NCI-H146 (cell line): ENCODE data around the gene DDAH2.
A peak's percentile ranks its signal among the peaks of the same experiment; 100 is the strongest.
"Not testable (repeated sequence)": the region's sequence is repeated elsewhere in the genome, so short reads cannot be mapped to it uniquely, and the experiment has no call there.

Experiments used
- DNase-seq: peaks from one replicate; lab custom pipeline; 2025; lab: John Stamatoyannopoulos, UW

Gene DDAH2

GRCh38 chr6:31713465-31713864 is 15.6 kb downstream of the DDAH2 start:
- DNase-seq = no peak

DNA sequence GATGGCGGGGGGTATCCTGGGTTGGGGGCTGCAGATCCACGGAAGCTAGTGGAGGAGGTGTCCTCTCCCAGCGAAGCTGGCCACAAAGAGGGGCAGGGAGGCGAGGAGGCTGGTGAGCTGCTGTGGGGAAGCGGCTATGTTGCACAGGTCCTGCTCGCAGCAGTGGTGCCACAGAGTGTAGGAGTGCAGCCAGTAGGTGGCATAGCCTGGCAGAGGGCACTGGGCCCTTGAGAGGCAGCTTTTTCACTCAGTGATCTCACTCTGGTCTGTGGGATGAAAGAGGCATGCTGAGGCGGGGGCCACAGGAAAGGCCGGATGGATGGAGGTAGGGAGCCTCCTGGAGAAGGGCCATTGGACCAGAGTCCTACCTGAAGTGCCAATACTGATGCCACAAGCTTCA is 16.8 kb downstream of the DDAH2 start:
- no peak for DNase-seq

GRCh38 chr6:31711233-31711632 is 17.9 kb downstream of the DDAH2 start:
- DNase-seq = no peak

- no peak for DNase-seq
Observed at GRCh38 chr6:31710523-31711219, 18.4 kb downstream of the DDAH2 start.

GRCh38 chr6:31709157-31709556 is 19.9 kb downstream of the DDAH2 start:
- DNase-seq = not testable (repeated sequence)

DNA sequence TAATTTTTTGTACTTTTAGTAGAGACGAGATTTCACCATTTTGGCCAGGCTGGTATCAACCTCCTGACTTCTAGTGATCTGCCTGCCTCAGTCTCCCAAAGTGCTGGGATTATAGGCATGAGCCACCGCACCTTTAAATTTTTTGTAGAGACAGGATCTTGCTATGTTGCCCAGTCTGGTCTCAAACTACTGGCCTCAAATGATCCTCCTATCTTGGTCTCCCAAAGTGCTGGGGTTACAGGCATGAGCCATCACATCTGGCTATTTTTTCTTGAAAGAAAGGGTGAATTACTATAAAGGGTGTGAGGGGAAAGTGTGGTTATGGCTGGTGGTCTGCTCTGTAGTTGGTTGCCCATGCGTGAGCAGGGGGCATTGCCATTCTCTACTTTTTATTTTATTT is 20.9 kb downstream of the DDAH2 start:
- DNase-seq = no peak

- no peak for DNase-seq
Observed at GRCh38 chr6:31707701-31708100, 21.4 kb downstream of the DDAH2 start.

DNA sequence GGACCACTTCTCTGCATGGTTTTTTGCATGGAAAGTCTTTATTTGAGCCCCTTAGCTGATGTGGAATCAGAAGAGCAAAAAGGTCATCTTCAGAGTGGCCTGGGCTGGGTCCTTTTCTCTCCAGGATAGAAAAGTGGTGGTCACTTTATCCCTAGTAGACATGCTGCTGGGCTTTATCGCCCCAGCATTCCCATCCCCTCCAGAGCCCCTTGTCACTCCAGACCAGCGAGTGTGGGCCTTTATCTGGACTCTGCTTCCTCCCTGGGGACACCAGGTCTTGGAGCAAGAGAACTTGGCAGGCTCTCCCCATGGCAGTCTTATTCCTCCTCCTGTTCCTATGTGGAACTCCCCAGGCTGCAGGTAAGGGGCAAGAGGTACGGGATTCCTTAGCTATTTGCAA is 22.5 kb downstream of the DDAH2 start, which contains the start of gene LY6G6F:
Gene LY6G6F (plus strand): TSS at position 268 of the 400 bp plus-strand sequence. CDS start 41 bp downstream, at position 309.
- DNase-seq = no peak

DNA sequence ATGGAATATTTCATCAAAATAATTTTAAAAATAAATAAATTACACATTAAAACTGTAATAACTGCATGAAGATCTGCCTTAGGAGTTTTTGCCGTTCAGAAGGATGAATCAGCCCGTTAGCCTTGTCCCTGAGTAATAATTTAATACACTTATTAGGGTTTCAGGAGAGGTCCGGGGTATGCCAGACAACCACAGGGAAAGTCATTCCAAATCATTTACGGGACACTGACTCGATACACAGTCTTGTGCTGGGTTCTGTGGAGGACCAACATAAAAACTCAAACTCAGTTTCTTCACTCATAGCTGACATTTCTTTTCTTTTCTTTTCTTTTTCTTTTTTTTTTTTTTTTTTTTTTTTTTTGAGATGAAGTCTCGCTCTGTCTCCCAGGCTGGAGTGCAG is 23.2 kb downstream of the DDAH2 start:
- DNase-seq = no peak

- peak; percentile 98 for DNase-seq
Observed at GRCh38 chr6:31702819-31703716, 26.0 kb downstream of the DDAH2 start, which contains the start of gene ABHD16A. Gene ABHD16A (minus strand): TSS chr6:31703324. CDS start chr6:31703281, 43 bp downstream.

- peak; percentile 40 for DNase-seq
Observed at GRCh38 chr6:31702405-31702818, 26.7 kb downstream of the DDAH2 start.

GRCh38 chr6:31701666-31702404 is 27.3 kb downstream of the DDAH2 start:
- peak; percentile 69 for DNase-seq

DNA sequence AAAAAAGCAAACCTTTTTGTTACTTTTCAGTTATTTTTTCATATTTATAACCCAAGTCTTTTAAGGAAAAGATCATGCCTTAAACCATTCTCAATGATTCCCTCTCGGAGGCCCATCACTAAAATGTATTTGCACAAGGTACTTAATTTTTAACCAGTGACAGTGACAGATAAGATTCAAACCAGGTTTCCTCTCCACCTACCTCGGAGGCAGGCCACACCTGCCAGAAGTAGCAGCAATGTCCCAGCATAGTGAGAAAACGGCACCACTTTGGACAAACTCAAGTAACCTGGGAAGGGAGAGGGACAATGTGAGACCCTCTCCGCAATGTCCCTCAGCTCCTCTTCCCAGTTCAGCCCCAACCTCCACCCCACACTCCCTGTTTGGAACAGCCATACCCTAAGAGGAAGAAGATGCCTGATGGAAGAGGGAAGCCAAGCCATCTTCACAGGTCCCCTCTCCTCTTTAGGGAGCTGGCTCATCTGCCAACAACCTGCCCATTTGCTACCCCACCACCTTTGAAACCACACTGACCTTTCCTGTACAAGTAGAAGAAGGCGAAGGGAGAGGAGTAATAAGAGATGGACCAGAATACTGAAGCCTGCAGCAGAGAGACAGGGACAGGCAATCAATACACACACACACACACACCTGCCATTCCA is 28.2 kb downstream of the DDAH2 start:
- no peak for DNase-seq

DNA sequence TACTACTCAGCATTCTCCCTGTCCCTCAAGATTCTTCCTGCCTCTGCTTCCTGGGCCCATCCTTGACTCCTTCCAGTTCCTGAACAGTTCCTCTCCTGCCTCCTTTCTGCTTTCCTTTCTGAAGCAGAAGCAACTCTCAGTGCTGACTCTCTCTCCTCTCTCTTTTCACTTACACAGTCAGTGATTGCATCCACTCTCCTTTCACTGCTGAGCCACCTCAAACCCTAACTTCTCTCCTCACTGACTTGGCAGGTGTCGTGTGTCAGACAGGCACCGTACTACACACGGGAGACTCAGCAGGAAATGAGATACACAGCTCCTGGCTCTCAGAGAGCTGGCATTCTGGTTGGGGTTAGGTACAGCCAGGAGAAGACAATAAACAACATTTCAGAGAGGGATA is 31.5 kb downstream of the DDAH2 start:
- no peak for DNase-seq

- no peak for DNase-seq
Observed at GRCh38 chr6:31693535-31693934, 35.6 kb downstream of the DDAH2 start.

GRCh38 chr6:31692886-31693285 is 36.2 kb downstream of the DDAH2 start:
- DNase-seq = no peak

DNA sequence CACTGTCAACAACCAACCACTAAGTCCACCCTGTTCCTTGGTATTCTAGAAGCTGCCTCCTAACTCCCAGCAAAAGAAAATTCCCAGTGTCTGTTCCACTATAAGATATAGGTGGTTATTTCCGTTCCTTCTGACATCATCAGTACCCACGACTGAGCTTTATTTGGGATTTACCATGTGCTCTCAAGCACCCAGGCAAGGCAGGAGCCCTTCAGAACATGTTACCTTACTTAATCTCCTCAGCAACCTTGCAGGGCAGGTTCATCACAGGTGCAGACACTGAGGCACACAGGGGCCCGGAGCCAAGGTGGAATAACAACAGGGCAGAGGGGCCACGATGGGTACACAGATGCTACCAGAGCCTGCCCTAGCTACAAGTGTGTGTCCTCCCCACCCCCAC is 36.7 kb downstream of the DDAH2 start:
- DNase-seq = no peak

- no peak for DNase-seq
Observed at GRCh38 chr6:31691564-31692108, 37.5 kb downstream of the DDAH2 start.

DNA sequence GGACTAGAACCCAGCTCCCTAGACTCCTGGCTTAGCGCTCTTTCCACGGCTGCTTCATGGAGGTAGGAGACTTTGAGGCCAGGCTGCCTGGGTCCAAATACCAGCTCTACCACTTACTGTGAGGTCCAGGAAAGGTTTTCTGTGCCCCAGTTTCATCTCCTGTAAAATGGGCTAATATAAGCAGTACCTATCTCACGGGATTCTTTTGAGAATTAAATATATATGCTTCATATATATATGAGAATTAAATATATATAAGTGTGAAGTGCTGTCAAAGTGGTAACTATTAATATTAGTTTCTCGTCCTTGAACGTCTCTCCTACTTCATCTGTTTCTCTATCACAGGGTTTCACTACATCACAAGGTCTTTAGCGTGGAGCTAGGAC is 38.0 kb downstream of the DDAH2 start:
- DNase-seq = no peak

DNA sequence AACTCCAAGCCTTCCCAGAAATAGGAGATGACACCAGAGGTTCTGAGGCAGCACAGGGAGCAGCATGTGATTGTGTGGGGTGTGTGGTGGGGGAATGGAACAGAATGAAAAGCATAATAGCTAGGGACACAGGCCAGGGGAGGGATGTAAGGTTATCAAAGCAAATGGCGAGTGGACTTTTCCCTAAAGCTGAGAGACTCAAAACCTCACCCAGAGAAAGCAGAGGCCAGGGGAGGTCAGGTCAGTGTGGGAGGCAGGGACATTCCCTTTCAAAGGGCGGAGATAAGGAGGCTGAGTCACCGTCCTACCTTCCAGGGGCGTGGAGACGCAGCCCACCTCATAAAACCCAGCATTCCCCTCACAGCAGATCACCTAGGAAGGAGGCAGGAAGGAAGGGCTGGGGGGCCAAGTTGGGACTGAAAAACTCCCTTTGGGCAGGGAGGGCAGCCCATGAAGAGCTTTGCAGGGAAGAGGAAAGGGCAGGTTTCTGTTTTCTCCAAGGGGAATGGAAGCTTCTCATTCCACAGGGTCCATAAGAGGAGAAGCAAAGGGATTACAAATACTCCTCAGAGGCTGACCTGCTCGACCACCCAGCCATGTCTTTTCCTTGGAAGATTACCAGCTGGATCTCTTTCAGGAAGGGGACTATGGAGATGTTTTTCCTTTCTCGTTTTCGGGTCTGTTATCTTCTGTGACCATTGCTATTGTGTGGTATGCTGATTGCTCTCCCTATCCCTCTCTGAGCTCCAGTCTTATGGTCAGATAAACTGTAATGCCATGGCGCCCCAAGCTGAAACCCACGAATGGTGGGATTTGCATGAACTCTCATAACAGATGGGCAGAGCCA is 38.6 kb downstream of the DDAH2 start:
- DNase-seq = no peak
